Amygdala (tissue), 56 donors: ENCODE data around the gene HMCN2.

Experiments
- DNase-seq, 56 donors: peaks; one replicate each; lab custom pipeline; 2025; lab: John Stamatoyannopoulos, UW

Gene HMCN2

DNA sequence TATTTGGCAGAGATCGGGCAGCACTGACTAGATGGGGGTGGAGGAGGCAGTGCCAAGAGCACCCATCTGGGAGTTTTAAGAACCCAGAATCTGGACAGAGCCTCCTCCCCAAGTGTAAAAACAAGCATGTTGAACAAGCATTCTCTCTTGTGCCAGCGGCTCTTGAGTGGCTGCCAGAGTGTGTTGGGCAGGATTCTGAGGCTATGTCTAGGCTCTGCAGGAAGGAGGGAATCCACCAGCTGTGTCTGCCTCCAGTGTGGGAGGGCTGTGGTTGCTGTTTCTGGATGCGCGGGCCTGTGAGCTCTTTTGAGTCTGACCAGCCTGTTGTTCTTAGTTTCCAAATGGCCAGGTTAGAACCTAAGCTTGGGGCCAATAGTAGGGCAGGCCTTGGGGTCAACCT, 39.8 kb downstream of the HMCN2 start:
- peak in 2 of 56 donors; percentile 4 to 13 for DNase-seq

DNA sequence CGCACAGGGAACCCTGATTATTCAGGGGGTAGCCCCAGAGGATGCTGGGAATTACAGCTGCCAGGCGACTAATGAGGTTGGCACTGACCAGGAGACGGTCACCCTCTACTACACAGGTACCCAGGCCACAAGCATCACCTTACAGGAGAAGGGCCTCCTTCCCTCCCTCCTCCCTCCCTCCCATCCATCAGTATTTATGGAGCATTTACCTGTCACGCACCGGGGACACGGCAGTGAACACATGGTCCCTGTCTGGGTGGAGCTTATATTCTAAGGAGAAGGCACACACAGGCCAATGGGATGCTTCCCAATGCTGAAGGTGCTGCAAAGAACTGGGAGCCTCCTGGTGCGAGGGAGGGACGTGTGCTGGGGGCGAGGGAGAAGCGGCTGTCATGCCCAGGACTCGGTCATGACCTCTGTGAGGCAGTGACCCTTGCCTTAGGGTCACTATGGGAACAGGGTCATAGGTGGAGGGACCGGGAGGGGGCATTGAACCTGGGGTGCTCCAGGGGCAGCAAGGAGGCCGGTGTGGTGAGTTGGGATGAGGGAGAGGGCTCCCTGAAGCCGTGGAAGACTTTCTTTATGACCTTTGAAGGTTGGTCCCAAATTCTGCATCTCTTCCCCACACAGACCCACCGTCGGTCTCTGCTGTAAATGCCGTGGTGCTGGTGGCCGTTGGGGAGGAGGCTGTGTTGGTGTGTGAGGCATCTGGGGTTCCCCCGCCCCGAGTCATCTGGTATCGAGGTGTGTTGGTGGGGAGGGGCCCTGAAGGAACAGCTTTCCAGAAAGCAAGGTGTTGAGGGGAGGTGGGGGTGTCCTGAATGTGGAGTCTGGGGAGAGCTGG, 41.5 kb downstream of the HMCN2 start:
- no peak for DNase-seq

DNA sequence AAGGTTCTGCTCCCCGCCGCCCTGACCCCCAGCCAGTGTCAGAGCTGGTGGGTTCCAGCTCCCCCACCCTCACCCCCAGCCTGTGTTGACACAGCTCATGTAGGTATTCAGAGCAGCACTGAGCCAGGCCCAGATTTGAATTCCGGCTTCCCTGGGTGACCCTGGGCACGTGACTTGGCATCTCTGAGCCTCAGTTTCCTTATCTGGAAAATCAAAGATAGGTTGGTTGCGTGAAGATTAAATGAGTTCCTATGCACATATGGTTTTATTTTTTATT, 42.0 kb downstream of the HMCN2 start:
- DNase-seq = no peak

DNA sequence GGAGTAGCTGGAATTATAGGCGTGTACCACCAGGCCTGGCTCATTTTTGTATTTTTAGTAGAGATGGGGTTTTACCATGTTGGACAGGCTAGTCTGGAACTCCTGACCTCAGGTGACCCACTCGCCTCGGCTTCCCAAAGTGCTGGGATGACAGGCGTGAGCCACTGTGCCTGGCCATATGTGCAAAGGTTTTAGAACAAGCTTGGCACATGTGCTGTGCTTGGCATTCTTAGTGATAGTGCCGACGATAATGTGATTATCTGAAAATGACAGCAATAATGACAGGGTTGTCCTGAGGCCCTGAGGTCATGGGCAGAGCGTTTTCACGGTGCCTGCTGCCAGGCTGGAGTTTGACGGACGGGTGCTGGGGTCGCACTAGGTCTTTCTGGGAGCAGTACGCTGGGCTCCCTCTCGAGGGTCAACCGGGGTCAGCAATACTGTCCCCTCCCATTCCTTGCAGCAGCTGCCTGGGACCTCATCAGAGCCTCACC, 42.6 kb downstream of the HMCN2 start:
- no peak for DNase-seq

DNA sequence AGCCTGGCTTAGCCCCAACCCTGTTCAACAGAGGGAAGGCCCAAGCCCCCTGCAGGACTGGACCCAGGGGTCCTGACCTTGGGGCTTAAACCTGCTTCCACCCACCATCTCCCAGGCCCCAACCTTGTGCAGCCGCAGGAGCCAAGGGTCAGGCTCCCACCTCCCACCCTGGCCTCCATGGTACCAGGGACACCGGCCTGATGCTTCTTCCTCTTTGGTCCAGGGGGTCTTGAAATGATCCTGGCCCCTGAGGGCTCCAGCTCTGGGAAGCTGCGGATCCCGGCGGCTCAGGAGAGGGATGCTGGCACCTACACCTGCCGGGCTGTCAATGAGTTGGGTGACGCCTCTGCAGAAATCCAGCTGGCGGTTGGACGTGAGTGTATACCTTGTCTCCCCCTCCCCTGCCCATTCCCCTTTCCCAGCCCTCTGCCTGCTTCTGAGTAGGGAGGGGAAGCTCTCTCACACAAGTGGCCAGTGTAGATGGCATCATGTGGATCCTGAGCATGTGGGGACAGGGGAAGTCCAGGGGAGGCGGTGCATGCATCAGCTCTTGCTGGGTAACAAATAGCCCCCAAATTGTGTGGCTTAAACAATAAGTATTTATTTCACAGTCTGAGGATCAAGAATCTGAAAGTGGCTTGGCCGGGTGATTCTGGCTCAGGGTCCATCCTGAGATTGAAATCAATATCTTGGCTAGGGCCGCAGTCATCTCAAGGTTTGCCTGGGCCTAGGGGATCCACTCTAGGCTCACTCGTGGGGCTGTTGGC, 44.3 kb downstream of the HMCN2 start:
- DNase-seq = no peak

DNA sequence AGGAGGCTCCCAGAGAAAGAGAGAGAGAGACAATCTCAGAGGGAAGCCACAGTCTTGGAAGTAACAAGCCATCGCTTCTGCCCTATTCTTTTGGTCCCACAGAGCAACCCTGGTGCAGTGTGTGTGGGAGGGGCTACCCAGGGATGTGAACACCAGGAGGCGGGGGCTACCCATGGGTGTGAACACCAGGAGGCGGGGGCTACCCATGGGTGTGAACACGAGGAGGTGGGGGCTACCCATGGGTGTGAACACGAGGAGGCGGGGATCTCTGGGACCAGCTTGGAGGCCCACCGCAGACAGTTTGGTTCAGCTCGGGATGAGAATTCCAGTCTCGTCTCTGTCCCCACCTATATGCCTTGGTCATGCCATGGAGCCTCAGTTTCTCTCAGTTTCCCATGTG, 44.9 kb downstream of the HMCN2 start:
- no peak for DNase-seq

DNA sequence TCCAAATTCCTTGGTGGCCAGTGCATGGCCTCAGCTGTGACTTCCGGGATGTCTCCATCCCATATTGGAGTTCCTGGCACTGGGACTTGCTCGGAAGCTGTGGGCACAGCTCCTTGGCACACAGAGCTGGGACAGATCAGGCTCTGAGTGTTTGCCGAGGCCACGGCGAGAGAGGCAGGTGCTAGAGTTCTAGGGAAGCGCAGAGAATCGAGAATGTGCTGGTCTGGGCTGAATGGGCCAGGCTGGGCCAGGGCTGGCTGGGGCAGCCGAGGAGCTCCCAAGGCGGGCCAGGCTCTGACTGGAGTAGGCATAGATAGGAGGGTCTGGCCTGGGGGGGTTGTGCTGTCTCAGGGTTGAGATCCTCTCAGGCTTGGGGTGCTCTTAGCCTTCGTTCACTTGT, 45.4 kb downstream of the HMCN2 start:
- no peak for DNase-seq

DNA sequence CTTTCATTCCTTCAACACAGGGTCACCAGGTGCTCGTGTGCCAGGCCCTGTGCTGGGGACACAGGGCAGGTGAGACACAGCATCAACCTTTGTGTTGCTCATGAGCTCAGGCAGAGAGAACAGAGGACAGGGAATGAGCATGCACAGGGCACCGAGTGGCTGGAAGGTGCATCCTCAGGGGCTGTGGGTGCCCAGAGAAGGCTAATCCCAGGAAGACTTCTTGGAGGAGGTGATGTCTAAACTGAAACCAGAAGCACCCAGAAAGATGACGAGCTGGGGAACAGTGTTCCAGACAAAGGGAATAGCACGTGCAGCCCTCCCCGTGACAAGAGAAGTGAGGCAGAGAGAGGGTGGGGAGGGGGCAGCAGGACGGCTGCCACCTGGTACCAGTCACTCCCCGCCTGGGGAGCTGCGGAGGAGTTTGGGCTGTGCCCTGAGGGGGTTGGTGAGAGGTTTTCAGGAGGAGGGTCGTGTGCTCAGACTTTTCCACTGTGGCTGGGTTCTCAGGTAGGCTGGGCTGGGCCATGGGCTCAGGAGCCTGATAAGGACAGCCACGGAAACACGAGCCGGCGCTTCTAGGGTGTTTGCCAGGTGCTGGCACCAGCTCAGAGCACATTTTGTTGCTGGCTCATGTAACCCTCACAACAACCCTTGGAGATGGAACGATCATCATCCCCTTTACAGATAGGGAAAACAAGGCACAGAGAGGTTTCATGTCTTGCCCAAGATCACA, 46.0 kb downstream of the HMCN2 start:
- DNase-seq = no peak

DNA sequence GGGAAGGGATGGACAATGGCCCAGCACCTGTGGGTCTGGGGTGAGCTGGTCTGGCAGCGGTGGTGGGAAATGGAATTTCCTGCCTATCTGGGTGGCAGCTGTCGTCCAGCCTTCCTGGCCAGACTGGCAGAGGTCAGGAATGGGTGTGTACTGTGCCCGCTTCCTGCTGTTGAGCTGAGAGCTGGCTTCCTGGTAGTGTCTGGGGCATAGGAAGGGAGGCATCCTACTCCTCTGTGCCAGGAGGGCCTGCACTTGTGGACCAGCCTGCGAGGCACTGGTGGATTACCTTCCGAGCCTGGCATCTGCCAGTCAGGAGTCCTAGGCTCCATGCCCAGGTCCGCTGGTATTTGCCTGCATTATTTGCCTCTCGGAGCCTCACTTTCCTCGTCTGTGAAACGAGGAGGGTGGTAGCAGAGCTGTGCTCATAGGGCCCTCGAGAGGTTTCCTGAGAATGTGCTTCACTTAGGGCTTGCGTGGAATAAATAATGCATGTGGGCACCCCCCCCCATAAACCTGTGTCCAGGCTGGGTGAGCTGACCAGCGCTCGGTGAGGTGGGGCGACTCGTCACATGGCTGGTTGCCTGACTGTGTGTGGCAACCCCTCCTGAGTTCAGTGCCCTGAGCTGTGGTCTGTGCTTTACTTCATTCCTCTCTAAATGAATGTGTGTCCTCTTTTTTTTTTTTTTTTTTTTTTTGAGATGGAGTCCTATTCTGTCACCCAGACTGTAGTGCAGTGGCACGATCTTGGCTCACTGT, 47.7 kb downstream of the HMCN2 start:
- DNase-seq = no peak

DNA sequence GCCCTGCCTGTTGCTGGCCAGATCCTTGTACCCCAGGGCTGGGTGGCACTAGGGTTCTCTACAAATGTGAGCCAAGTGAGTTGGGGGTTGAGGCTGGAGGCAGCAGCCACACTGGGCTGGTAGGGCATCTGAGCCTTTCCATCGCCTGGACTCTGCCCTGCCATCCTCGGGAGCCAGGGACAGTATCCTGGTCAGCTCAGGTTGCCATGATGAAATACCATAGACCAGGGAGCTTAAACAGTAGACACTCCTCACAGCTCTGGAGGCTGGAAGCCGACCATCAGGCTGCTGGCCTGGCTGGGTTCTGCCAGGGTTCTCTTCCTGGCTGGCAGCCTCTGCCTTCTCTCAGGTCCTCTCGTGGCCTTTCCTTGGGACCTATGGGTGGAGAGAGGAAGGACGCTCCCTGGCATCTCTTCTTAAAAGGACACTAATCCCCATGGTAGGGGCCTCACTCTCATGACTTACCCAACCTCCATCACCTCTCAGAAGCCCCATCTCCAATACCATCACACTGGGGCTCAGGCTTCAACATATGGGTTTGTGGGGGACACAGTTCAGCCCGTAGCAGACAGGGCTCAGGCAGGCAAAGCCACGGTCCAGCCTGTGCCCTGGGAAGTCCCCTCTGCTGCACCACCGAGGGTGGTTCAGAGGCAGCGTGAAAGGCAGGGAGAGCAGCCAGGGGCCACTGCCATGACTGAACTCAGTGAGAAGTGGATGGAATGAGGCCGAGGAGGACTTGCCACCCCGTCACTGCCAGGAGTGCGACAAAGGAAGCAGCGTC, 50.1 kb downstream of the HMCN2 start:
- peak in 1 of 56 donors; percentile 22 for DNase-seq

DNA sequence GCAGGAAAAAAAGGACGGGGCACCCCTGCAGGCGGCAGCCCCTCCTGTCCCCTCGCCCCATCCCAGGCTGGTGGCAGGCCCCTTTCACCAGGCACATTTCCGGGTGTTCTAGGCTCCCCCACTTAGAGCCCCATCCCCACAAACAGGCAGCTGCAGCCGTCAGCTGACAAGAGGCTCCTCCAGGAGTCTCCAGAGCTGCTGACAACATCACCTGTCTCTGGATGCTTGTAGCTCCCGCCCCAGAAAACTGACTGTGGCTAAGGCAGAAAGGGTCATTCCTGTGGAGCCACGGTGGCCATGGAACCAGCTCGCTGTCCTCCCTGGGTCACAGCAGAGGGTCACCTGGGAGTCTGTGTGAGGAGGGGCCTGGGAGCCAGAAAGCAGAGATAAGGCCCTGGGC, 50.9 kb downstream of the HMCN2 start:
- DNase-seq = no peak

DNA sequence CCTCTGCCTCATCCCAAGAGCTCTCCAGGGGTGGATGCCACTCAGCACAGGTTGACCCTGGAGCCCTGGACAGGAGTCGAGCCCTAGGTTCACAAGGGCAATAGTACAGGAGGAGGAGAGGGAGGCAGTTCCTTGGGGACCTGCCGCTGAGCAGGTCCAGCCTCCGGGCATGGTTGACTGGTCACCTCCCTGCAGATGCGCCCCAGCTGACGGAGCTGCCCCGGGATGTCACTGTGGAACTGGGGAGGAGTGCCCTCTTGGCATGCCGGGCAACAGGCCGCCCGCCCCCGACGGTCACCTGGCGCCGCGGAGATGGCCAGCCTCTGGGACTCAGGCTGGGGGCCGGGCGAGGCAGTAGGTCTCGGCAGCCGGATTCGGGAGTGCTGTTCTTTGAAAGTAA, 53.7 kb downstream of the HMCN2 start:
- DNase-seq = no peak

DNA sequence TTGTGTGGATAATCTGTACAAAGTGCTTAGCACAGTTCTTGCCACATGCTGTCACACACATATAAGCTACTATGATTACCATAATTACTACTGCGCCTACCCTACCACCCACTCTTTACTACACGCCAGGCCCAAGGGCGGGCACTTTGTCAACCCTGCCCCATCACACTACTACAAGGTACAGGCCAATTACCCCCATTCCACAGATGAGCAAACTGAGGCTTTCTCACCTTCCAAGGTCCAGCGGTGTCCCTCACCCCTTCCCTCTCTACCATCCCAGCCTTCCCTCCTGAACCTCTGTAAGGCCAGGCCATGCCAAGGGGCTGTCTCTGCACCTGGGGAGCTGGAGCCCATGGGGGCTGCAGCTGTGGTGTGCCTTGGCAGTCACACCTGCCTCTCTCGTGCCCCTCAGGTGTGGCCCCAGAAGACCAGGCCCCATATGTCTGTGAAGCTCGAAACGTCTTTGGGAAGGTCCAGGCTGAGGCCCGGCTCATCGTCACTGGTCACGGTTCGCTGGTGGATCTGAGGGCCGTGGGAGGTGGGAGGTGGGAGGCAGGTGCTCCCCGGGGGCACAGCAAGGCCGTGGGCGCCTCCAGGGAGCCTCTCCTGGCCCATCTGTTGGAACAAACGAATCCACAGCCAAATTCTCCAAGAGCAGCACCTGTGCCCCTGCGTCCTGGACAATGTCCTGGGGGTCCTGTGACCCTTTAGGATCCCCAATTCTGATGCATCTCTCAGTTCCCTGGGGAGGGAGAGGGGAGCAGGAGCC, 54.6 kb downstream of the HMCN2 start:
- no peak for DNase-seq

DNA sequence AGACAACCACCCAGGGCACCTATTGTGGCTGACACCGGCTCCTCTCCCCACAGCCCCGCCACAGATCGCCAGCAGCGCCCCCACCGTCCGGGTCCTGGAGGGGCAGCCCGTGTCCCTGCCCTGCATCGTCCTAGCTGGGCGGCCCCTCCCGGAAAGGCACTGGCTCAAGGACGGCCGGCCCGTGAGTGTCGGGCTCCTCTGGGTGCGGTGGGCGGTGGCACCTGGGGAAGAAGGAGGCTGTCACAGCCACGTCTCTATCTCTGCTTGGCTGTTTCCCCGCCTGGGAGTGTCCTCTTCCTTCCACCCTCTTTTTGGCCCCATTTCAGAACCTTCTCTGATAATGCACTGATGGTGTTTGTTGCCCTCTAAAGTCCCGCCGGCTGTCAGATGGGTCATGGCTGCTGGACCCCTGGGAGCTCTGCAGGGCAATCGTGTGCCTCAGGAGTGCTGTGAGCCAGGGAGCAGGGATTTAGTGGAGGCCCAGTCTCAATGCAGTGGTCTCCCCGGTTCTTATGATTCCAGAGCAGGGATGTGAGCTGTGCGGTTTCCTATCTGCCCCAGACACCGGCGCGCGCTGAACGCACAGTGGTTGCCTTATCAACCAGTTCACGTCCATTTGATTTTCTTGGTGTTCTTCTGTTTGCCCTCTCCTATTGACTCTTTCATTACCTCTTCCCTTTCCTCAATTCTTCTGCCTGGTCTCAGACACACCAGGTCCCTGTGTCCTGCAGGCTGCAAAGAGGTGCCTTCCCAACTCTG, 55.3 kb downstream of the HMCN2 start:
- no peak for DNase-seq

DNA sequence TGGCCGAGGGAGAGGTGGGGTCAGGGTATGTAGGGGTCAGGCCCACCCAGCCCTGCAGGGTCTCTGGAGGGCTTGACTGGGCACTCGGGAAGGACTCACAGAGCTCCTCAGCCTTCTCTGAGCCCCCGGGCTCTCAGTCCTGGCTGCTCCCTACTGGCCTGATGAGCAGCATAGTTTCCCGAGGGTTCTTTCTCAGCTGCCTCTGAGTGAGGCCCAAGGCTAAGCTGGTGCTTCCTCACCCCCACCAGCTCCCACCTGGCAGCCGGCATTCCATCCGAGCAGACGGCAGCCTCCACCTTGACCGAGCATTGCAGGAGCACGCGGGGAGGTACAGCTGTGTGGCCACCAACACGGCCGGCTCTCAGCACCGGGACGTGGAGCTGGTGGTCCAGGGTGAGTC, 56.0 kb downstream of the HMCN2 start:
- no peak for DNase-seq

DNA sequence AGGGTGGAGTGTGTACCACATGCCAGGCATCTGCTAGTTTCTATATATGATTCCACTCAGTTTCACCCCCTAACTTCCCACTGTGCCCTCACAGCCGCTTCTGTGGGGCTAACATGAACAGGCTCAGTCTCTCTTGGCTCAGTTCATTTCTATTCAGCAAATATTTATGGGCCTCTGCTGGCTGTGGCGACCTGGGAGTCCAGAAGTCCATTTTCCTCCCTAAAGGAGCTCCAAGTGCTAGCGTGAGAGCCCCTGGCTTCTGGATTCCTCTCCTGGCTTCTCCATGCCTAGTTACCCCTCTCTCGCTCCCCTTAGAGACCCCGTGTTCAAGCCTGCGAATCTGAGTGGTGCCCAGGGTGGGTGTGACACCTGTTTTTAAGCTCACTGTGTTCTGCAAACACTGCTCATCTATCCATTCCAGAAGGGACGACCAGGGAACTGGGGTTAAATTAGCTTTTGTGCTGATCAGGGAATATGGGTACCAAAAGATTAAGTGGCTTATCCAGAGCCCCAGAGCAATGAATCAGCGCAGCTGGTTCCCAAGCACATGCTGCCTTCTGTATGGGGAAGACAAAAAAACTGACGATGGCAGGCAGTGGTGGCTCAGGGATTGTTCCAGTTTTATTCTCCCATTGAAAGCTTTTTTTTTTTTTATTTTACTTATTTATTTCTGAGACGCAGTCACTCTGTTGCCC, 57.6 kb downstream of the HMCN2 start:
- DNase-seq = no peak

DNA sequence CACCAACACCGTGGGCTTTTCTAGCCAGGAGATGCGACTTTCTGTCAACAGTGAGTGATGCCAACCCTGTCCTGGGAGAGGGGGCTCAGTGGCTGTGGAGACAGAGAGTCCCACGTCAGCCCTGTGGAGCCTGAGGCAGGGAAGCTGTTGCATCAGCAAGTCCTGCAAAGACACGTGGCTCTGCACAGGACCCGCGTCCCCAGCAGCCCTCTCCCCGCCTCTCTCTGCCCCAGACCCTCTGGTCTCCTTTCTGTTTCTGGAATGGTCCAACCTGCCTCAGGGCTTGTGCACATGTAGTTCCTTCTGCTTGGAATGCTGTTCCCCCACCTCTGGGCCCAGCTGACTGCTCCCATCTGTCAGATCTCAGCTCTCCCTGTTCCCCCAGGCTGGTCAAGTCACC, 60.4 kb downstream of the HMCN2 start:
- no peak for DNase-seq
